ENCODE measurements around the gene SH2D1A.

DNA sequence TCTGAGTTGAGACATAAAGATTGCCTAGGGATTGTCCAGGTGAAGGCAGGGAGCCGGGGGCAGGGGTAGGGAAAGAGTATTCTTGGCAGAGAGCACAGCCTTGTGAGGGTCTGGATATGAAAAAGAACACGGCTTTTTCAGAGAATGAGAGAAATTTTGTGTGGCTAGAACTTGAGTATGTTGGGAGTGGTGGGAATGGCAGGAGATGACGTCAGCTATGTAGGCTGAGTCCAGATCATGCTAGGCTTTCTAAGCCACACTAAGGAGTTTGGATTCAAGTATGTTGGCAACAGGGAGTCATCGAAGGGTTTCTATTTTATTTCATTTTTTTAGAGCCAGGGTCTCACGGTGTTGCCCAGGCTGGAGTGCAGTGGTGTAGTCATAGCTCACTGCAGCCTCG is 40.0 kb downstream of the SH2D1A start:
- TF ChIP-seq, protein P1, sequence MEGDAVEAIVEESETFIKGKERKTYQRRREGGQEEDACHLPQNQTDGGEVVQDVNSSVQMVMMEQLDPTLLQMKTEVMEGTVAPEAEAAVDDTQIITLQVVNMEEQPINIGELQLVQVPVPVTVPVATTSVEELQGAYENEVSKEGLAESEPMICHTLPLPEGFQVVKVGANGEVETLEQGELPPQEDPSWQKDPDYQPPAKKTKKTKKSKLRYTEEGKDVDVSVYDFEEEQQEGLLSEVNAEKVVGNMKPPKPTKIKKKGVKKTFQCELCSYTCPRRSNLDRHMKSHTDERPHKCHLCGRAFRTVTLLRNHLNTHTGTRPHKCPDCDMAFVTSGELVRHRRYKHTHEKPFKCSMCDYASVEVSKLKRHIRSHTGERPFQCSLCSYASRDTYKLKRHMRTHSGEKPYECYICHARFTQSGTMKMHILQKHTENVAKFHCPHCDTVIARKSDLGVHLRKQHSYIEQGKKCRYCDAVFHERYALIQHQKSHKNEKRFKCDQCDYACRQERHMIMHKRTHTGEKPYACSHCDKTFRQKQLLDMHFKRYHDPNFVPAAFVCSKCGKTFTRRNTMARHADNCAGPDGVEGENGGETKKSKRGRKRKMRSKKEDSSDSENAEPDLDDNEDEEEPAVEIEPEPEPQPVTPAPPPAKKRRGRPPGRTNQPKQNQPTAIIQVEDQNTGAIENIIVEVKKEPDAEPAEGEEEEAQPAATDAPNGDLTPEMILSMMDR (IDR thresholded peaks at IDR 0.05): no peak
- TF ChIP-seq EZH2 (IDR thresholded peaks at IDR 0.05): no peak
